TTC549 (cell line): ENCODE measurements around the gene TUBA3C.

Experiments
- FAIRE-seq: peaks from 2 replicates; lab custom pipeline; 2012; peaks lifted over from hg19 to GRCh38; lab: Jason Lieb, UNC

The TUBA3C gene

GRCh38 chr13:19161308-19161707 is 20.3 kb downstream of the TUBA3C start:
- no peak for FAIRE-seq

GRCh38 chr13:19159761-19160420 is 21.7 kb downstream of the TUBA3C start:
- FAIRE-seq: no peak

- no peak for FAIRE-seq
Observed at GRCh38 chr13:19159181-19159580, 22.4 kb downstream of the TUBA3C start.

GRCh38 chr13:19158526-19159174 is 23.0 kb downstream of the TUBA3C start:
- FAIRE-seq: no peak

GRCh38 chr13:19158006-19158405 is 23.6 kb downstream of the TUBA3C start:
- no peak for FAIRE-seq

GRCh38 chr13:19157461-19157860 is 24.2 kb downstream of the TUBA3C start:
- no peak for FAIRE-seq

- no peak for FAIRE-seq
Observed at GRCh38 chr13:19156013-19156825, 25.4 kb downstream of the TUBA3C start.

- no peak for FAIRE-seq
Observed at GRCh38 chr13:19155321-19155861, 26.2 kb downstream of the TUBA3C start.

GRCh38 chr13:19154843-19155242 is 26.8 kb downstream of the TUBA3C start:
- FAIRE-seq: no peak

- no peak for FAIRE-seq
Observed at GRCh38 chr13:19153782-19154450, 27.7 kb downstream of the TUBA3C start.

GRCh38 chr13:19152403-19152802 is 29.2 kb downstream of the TUBA3C start:
- no peak for FAIRE-seq

GRCh38 chr13:19151581-19152263 is 29.9 kb downstream of the TUBA3C start:
- no peak for FAIRE-seq

GRCh38 chr13:19150712-19151228 is 30.9 kb downstream of the TUBA3C start:
- FAIRE-seq: no peak

- FAIRE-seq: no peak
Observed at GRCh38 chr13:19150226-19150625, 31.4 kb downstream of the TUBA3C start.

- FAIRE-seq: no peak
Observed at GRCh38 chr13:19148561-19148960, 33.1 kb downstream of the TUBA3C start.
